ENCODE results near the gene COX7A2.

COX7A2 gene

GRCh38 chr6:75268121-75268987 lies 24.8 kb upstream of the COX7A2 start:
- no peak for DNase-seq

- no peak for DNase-seq
These were observed 23.9 kb upstream of the COX7A2 start for GRCh38 chr6:75267461-75267860.

GRCh38 chr6:75266716-75267291 lies 23.2 kb upstream of the COX7A2 start:
- DNase-seq: no peak

GRCh38 chr6:75263401-75263750 lies 19.8 kb upstream of the COX7A2 start:
- no peak for DNase-seq

GRCh38 chr6:75262716-75263400 lies 19.3 kb upstream of the COX7A2 start:
- DNase-seq: no peak

GRCh38 chr6:75261299-75261698 lies 17.7 kb upstream of the COX7A2 start:
- no peak for DNase-seq

GRCh38 chr6:75257343-75258087 lies 13.9 kb upstream of the COX7A2 start:
- no peak for DNase-seq

- no peak for DNase-seq
These were observed 7.0 kb upstream of the COX7A2 start for GRCh38 chr6:75250552-75250951.

GRCh38 chr6:75249837-75250236 lies 6.2 kb upstream of the COX7A2 start:
- DNase-seq: no peak

GRCh38 chr6:75246386-75246785 lies 2.8 kb upstream of the COX7A2 start:
- no peak for DNase-seq

- no peak for DNase-seq
These were observed 523 bp upstream of the COX7A2 start for GRCh38 chr6:75244063-75244584.

GRCh38 chr6:75236630-75237029 lies 7.0 kb downstream of the COX7A2 start:
- DNase-seq: no peak

- no peak for DNase-seq
These were observed 8.3 kb downstream of the COX7A2 start for GRCh38 chr6:75235271-75235670.

GRCh38 chr6:75234126-75234865 lies 9.3 kb downstream of the COX7A2 start:
- DNase-seq: no peak

- no peak for DNase-seq
These were observed 10.4 kb downstream of the COX7A2 start for GRCh38 chr6:75233092-75233615.

GRCh38 chr6:75230484-75231325 lies 12.9 kb downstream of the COX7A2 start:
- no peak for DNase-seq

- no peak for DNase-seq
These were observed 19.2 kb downstream of the COX7A2 start for GRCh38 chr6:75224303-75224926.

GRCh38 chr6:75223428-75223827 lies 20.2 kb downstream of the COX7A2 start:
- DNase-seq: no peak

- DNase-seq: no peak
These were observed 21.3 kb downstream of the COX7A2 start for GRCh38 chr6:75222261-75222660.

- no peak for DNase-seq
These were observed 22.5 kb downstream of the COX7A2 start for GRCh38 chr6:75221116-75221515.

GRCh38 chr6:75220357-75220756 lies 23.2 kb downstream of the COX7A2 start:
- no peak for DNase-seq

All from NCI-H187 treated with DMSO at 0.1 percent for 48 hours (cell line).